ENCODE data around the gene RLF.
"Not testable (repeated sequence)": the region's sequence is repeated elsewhere in the genome, so short reads cannot be mapped to it uniquely, and the experiment has no call there.

RLF gene

DNA sequence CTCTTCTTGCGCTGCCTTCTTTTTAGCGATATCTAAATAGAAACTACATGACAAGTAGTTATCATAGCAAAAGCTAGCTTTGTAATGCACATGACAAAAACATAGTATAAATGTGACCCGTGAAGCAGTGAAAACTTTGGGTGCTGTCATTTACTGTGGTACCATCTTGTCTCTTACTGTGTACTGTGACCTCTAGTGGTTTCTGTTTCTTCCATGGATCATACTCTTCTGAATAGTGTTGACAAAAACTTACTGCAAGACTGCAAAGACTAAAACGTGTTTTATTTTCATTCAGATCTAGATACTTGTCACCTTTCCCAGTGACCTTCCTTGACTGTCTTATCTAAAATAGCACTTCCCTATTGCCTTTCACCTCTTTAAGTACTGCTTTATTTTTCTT, 6.1 kb downstream of the RLF start:
- no peak for DNase-seq

DNA sequence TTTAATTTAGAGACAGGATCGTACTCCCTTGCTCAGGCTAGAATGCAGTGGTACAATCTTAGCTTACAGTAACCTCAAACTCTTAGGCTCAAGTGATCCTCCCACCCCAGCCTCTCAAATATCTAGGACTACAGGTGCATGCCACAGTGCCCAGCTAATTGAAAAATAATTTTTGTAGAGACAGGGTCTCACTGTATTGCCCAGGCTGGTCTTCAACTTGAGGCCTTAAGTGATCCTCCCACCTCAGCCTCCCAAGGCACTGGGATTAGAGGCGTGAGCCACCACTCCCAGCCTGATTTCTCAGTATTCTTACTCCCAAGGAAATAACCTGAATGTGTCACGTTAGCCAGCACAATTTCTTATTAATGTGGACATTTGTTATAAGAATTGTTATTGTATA, 9.8 kb downstream of the RLF start:
- DNase-seq = no peak

DNA sequence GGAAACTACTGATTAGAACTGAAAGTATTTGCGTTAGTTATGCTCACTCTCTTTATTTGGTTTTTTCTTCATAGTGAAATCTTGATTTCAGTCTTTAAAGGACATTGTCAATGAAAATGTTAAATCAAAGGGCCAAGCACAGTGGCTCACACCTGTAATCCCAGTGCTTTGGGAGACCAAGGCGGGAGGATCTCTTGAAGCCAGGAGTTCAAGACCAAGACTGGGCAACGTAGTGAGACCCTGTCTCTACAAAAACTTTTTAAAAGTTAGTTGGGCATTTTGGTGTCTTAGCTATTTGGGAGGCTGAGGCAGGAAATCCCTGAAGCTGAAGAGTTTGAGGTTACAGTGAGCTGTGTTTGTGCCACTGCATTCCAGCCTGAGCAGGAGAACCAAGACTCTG, 13.6 kb downstream of the RLF start:
- no peak for DNase-seq

DNA sequence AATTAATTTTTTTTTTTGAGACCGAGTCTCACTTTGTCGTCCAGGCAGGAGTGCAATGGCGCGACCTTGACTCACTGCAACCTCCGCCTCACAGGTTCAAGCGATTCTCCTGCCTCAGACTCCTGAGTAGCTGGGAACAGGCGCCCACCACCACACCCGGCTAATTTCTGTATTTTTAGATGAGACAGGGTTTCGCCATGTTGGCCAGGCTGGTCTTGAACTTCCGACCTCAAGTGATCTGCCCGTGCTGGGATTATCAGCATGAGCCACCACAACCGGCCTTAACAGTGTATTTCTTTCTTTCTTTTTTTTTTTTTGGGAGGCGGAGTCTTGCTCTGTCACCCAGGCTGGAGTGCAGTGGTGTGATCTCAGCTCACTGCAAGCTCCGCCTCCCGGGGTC, 15.8 kb downstream of the RLF start:
- not testable (repeated sequence) for DNase-seq

DNA sequence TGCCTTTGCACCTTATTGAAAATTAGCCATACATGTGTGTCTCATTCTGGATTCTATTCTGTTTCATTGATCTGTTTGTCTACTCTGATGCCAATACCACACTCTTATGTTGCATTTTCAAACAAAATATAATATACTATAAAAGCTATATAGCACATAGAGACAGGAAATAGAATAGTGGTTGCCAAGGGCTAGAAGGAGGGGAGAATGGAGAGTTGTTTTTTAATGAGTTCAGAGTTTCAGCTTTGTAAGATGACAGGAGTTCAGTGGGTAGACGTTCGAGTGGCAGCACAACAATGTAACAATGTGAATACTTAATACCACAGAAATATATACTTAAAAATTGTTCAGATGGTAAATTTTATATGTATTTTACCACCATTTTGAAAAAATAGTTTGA, 17.0 kb downstream of the RLF start:
- no peak for DNase-seq

DNA sequence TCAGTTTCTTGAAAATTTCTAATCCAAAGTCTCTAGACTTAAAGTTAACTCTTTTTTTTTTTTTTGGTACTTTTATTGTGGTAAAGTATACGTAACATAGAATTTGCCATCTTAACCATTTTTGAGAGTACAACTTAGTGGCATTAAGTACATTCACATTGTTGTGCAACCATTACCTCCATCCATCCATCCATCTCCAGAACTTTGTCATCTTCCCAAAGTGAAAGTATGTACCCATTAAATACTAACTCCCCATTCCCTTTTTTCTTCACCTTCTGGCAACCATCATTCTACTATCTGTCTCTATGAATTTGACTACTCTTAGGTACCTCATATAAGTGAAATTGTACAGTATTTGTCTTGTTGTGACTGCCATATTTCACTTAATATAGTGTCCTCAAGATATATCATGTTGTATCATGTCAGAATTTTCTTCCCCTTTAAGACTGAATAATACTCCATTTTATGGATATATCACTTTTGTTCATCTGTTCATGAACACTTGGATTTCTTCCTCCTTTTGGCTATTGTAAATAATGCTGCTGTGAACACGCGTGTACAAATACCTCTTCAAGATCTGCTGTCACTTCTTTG, 18.4 kb downstream of the RLF start:
- no peak for DNase-seq

DNA sequence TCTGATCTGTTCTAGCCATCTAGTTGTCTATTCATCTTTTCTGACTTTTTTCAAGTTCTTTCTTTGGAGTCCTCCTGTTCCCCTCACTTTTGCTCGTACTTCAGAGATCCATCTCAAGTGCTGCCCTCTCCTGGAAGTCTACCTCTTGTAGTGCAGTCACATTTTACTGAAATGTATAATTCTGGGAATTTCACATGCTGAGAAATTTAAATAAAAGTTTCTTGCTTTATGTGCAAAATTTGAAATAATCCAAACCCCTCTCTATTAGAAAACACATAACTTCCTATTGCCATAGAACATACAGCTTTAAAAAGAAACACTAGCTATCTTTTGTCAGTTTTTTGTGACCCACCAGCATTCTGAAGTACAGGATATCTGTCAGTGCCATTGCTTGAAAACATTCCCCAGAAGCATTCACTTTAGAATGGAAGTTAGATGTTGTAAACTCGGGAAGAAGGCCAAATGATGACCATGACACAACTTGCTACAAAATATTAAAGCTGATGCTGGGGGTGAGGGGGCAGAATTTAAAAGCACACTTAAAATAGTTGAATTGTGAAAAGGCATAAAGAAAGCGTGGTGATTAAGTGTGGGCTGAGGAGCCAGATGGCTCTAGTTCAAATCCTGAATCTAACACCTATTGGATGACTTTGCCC, 22.0 kb downstream of the RLF start:
- no peak for DNase-seq

DNA sequence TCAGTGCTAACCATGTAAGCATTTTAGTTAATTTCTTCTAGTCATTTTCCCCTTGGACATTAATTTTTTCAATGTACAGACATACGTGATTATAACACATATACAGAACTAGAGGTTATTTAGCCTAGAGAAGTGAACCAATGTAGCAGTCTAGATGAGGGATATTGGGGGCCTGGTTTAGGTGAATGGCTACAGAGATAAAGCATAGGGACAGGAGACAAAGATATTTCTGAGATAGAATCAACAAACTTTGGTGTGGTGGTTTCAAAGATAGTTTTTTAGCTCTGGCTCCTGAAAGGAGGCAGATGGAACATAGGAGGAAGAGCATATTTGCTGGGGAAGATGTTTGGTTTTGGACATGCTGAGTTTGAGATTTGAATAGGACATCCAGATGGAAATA, 23.0 kb downstream of the RLF start:
- DNase-seq = no peak

DNA sequence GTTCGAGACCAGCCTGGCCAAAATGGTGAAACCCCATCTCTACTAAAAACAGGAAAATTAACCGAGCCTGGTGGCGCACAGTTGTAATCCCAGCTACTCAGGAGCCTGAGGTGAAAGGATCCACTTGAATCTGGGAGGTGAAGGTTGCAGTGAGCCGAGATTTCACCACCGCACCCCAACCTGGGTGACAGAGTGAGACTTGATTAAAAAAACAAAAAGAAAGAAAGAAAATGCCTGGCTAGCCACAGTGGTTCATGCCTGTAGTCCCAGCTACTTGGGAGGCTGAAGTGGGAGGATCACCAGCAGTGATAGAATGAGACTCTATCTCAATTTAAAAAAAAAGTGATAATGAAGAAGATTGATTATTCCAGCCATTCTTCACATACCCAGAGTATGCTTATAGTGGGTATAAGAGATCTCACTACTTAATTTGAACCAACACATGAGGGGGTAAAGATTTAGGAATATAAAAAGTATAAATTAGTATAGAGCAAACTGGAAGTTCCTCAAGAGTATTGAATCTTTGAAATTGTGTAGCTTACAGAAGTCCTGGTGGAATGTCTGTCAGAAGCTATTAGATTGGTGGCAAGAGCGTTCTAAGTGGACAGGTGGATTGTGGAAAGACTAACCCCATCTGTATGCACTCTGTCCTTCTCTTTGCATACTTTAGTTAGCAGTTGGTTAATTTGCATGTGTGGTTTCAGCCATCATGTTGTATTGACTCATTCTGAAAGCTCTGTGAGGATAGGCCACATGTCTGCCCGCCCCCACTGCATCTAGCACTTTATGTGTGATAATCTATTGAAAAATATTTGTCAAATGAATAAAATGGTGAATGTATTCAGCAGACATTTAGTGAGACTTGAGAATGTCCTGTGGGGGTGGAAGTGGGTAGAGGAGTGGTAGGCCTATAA, 25.0 kb downstream of the RLF start:
- DNase-seq = no peak

DNA sequence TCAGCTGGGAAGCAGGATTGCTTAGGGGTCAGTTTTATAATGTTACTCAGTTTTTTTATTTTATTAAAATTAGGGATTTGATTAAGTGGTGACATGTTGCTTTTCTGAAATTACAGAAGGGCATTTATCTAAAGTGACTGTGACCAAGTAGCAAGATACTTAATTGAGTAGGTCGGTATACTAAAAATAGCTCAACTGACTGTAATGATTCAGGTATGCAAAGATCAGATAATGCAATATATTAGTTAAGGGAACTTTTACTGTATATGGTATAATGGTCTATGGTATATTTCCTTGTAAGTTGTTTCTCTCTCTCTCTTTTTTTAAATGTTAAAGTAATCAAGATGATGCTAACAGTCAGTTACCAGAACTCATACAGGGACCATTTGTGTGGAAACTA, 26.2 kb downstream of the RLF start:
- DNase-seq = no peak

DNA sequence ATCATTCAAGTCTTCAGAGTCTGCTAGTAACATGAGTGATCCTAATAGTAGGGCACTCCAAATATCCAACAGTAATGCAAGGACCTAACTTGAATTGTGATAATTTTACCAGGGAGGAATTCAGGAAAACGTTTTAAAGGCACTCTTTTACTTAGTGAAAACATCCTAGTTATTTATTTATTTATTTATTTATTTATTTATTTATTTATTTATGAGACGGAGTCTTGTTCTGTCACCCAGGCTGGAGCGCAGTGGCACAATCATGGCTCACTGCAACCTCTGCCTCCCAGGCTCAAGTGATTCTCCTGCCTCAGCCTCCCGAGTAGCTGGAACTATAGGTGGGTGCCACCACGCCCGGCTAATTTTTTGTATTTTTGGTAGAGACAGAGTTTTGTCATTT, 33.5 kb downstream of the RLF start:
- DNase-seq = not testable (repeated sequence)

DNA sequence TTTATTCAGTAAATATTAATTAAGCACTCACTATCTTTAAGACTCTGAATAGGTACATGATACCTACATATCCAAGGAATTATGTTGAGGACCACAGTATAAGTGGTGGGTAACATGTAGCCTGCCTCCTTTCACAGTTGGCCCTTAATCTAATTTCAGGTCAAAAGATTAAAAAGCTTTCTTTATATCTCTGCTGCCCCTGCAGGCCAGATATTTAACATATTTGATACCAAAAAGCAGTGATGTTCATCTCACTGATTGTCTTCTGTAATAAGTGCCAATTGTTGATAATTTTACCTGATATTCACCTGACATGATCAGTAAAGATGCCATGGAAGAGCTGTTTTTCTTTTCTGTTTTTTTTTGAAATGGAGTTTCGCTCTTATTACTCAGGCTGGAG, 36.5 kb downstream of the RLF start:
- no peak for DNase-seq

DNA sequence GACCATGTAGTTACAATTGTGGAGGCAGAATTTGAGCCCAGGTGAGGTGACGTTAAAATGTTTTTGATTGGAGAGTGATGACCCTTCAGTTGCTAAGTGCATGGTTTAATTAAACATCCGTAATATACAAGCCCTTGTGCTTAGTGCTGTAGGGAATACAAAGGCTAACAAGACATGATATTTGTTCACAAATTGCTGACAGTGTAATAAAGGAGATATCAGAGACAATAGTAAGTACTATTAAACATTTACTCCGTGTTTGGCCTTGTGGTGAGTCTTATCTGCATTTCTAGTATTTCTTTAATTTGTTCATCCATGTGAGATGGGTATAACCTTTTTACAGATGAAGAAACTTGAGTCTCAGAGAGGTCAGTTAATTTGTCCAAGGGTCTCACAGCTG, 37.9 kb downstream of the RLF start:
- no peak for DNase-seq

DNA sequence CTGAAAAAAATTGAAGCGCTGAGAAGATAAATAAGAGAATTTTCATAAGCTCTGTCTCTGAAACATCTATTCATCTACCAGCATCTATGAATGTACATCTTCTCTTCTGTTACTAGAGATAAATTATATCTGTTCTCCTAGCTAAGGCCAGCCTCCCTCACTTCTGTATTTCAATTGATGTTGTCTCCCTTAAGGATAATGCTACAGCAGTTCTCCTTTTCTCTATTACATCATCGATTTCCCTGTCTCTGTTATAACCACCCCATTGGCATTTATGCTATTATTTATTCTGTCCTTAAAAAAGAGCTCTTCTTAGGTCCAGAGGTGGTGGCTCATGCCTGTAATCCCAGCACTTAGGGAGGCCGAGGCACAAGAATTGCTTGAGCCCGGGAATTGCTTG, 43.7 kb downstream of the RLF start:
- no peak for DNase-seq

DNA sequence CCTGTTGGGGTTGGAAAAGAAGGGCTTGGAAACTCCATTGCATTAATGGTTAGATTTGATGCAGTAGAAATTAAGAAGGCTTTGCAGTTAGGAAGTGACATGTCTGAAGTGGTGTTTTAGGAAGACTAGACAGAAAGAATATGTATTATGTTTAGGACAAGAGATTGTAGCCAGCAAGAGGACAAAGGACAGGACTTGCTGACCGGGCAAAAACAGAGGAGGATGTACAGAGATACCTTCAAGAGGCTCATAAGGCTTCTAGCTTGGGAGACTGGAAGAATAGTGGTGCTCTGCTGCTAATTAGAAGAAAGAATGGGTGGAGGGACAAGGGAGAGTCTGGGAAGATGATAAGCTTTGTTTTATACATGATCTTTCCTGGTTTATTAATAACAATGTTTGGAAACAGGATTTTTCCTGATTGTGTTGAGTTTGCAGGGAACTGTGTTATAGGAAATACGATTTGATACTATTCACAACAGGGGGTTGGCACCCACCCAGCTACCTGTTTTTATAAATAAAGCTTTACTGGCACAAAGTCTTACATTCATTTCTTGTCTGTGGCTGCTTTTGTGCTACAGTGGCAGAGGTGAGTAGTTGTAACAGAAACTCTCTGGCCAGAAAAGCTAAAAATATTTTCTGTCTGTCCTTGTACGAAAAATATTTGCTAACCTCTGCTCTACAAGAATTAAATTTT, 49.5 kb downstream of the RLF start:
- no peak for DNase-seq

DNA sequence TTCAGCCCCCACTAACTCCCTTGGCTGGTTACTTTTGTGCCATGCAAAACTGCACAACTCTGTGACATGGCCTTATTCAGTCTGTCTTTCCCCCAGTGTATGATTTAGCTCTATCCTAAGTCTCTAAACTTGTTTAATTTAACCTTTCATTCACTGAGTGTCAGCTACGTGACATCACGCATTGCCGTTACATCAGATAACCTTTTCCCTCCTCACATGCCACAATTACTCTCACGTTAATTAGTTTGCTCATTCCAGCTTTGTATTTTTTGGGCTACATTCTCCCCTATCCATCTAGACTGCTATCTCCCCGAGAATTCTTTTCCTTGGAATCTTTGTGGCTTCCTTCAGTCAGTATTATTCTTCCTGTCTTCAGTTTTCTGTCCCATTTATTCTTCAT, 57.1 kb downstream of the RLF start:
- DNase-seq = no peak

DNA sequence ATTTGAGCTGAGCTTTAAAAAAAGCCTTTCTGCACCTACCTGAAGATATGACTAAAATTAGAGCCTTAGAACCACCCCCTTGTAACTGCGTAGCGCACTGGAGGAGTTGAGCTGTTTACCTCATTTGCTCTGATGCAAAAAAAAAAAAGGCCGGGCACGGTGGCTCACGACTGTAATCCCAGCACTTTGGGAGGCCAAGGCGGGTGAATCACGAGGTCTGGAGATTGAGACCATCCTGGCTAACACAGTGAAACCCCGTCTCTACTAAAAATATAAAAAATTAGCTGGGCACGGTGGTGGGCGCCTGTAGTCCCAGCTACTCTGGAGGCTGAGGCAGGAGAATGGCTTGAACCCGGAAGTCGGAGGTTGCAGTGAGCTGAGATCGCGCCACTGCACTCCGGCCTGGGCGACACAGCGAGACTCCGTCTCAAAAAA, 60.3 kb downstream of the RLF start:
- not testable (repeated sequence) for DNase-seq

DNA sequence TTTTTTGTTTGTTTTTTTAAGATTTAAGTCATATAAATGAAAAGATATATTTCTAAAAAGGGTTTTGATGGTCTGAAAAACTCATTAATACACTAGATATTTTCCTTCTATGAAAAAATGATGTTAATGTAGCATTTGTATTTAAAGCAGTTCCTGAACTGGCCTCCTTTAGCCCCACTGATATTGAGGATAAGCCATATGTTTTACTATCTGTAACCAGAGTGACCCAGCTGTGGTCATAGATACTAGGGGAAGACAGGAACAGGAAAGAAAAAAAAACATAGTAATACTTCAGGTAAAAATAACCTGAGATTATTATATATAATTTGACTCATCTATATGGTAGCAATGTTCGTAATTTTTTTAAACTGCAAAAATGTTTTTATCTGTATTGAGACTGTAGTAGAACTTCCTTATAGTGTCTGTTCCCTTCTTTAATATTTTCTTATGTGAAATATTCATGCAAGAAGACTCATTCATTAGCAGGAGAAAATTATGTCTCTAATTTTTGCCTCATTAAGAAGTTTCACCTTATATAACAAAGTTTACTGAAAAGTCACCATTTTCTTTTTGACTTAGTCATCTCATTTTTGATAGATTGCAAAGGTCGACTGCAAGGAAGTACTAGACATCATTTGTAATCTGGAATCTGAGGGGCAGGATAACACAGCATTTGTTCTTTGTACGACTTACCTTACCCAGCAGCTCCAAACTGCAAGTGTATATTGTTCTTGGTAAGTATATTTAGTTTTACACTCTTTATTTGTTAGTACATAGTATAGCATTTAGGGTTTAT, 61.0 kb downstream of the RLF start:
- DNase-seq = no peak

DNA sequence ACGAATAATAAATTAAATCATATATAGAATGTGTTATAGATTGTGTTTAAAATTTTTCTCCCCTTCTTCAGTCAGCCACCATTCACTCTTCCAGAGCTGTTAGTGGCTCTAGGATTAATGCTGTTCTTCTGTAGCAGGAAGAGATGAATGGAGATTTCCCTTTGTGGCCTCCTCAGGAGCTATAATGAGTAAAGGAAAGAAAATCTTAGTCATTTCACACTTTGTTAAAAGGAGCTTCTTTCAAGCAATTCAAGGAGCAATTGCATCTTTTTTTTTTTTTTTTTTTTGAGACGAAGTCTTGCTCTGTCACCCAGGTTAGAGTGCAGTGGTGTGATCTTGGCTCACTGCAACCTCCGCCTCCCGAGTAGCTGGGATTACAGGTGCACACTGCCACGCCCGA, 62.9 kb downstream of the RLF start:
- DNase-seq = no peak

DNA sequence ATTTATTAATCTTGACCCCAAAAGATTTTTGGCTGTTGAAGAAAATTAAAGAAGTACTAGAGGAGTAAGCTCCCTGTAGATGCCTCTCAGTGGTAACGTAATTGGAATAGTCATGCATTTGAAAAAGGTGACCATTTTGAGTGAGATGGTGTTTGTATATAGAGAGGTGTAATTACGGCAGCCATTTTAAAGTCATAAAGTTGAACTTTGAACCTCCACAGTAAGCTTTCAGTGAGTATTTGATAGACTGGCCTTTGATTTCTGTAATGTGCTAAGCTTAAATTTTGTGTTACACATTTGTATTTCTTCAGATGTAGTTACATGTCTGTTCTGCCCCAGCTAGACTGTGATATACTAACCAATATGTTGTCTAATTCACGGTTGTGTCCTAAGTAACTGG, 65.0 kb downstream of the RLF start:
- no peak for DNase-seq

DNA sequence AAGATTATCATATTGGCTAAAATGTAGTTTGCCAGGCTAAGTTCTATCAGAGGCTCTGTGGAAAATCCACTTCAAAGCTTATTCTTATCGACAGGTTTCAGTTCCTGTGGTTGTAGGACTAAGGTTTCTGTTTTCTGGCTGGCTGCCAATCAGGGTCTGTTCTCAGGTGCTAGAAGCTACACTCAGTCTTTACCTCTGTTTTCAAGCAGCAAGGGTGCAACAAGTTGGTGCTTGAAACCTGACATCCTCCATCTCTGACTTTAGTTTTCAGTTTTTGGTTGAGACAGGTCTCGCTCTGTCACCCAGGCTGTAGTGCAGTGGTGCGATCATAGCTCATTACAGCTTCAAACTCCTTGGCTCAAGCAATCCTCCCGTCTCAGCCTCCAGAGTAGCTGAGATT, 71.3 kb downstream of the RLF start:
- DNase-seq = no peak

DNA sequence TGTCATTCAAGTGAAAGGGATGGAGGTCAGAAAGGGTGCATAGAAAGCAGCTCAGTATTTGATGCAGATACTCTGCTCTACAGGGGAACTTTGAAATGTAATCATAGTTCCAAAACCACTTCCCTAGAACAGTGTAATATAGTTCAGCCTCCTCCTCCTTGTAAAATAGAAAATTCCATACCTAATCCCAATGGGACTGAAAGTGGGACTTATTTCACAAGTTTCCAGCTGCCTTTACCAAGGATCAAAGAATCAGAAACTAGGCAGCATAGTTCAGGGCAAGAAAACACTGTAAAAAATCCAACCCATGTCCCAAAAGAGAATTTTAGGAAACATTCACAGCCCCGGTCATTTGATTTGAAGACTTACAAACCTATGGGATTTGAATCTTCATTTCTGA, 78.4 kb downstream of the RLF start:
- no peak for DNase-seq

DNA sequence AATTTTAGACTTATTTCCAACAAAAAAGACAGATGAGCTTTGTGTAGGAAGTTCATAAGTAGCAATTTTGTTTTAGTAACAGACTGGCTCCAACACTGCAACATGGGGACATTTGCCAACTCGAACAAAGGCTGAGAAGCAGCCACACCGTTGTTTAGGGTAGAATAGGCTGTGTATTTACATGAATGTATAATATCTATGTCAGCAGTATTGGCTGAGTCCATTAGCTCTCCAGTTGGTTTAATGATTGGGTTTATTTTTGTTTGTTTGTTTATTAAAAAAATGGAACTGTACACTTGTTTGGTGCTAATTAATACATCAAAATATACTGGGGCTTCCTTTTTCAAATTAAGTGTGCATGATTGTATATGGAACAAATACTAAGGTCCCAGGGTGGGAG, 79.2 kb downstream of the RLF start:
- no peak for DNase-seq

Measured in NCI-H748 treated with DMSO at 0.1 percent for 48 hours (cell line).